HepG2 (cell line): ENCODE measurements around the gene CREG2. TPM values are rescaled to one million over a fixed set of nuclear protein-coding genes. Genes with fewer than 3 reads are reported as not detected.

Experiments
- DNMT1 ChIP-seq: sonication (generic); formaldehyde crosslinking; IDR thresholded peaks from 2 replicates; pipeline ENCODE4 v1.5.1; 2020; ENCODE audit warnings: mild to moderate bottlenecking, missing genetic modification reagents
- DNMT3B ChIP-seq: conservative IDR thresholded peaks from 2 replicates; pipeline ENCODE4 v1.6.1; 2016; ENCODE audit warnings: missing biosample characterization, control low read depth
- HMG20A ChIP-seq: IDR thresholded peaks from 2 replicates; pipeline ENCODE4 v1.6.1; 2016; ENCODE audit warnings: borderline replicate concordance
- HMG20B ChIP-seq: conservative IDR thresholded peaks from 2 replicates; pipeline ENCODE4 v1.6.1; 2016; ENCODE audit warnings: missing genetic modification reagents, missing compliant biosample characterization
- HNF1A ChIP-seq, 2 experiments: sonication (generic) in 1 of 2; formaldehyde crosslinking in 1 of 2; IDR thresholded peaks; 2 replicates each; pipeline versions ENCODE4 v1.4.0 to v1.6.1; 2016 to 2020; ENCODE audit warnings: borderline replicate concordance in 1 of 2, low read depth in 1 of 2, mild to moderate bottlenecking in 1 of 2, missing genetic modification reagents in 1 of 2
- HNRNPLL ChIP-seq: fragments of 200-400 bp; formaldehyde crosslinking; IDR thresholded peaks from 2 replicates; pipeline ENCODE4 v1.6.1; 2017; ENCODE audit warnings: mild to moderate bottlenecking, low read depth, low read length; ENCODE audit not compliant: poor library complexity, severe bottlenecking
- KLF16 ChIP-seq, 2 experiments: sonication (generic) in 1 of 2; formaldehyde crosslinking in 1 of 2; IDR thresholded peaks; 2 replicates each; pipeline versions ENCODE4 v1.6.1 to v1.8.0; 2016 to 2023; ENCODE audit warnings: missing genetic modification reagents in 2 of 2, missing compliant biosample characterization in 1 of 2
- MAF1 ChIP-seq: sonication (generic); formaldehyde crosslinking; IDR thresholded peaks from 2 replicates; pipeline ENCODE4 v1.5.0; 2020; ENCODE audit warnings: missing genetic modification reagents, borderline replicate concordance
- MYC ChIP-seq: sonication (generic); formaldehyde crosslinking; IDR thresholded peaks from 2 replicates; pipeline ENCODE4 v1.9.0; 2021; ENCODE audit warnings: missing genetic modification reagents, borderline replicate concordance
- NFIC ChIP-seq: IDR thresholded peaks from 2 replicates; pipeline ENCODE4 v1.6.1; 2012; ENCODE audit warnings: mild to moderate bottlenecking, low read length, inconsistent platforms
- PLSCR1 ChIP-seq: sonication (generic); formaldehyde crosslinking; IDR thresholded peaks from 2 replicates; pipeline ENCODE4 v1.5.0; 2020; ENCODE audit warnings: missing genetic modification reagents, mild to moderate bottlenecking, borderline replicate concordance
- THAP11 ChIP-seq: IDR thresholded peaks from 2 replicates; pipeline ENCODE4 v1.6.1; 2016; ENCODE audit warnings: missing biosample characterization, missing genetic modification reagents
- THAP8 ChIP-seq: sonication (generic); formaldehyde crosslinking; IDR thresholded peaks from 2 replicates; pipeline ENCODE4 v1.5.1; 2020; ENCODE audit warnings: missing genetic modification reagents, mild to moderate bottlenecking, borderline replicate concordance
- ZFYVE20 ChIP-seq: sonication (generic); formaldehyde crosslinking; IDR thresholded peaks from 2 replicates; pipeline ENCODE4 v1.8.0; 2023; ENCODE audit warnings: low read depth, mild to moderate bottlenecking, moderate library complexity, missing genetic modification reagents, borderline replicate concordance
- ZMAT3 ChIP-seq: sonication (generic); formaldehyde crosslinking; conservative IDR thresholded peaks from 2 replicates; pipeline ENCODE4 v1.7.0; 2021; ENCODE audit warnings: missing genetic modification reagents
- ZNF225 ChIP-seq: sonication (generic); formaldehyde crosslinking; IDR thresholded peaks from 2 replicates; pipeline ENCODE4 v1.4.0; 2020; ENCODE audit warnings: mild to moderate bottlenecking, missing genetic modification reagents
- ZNF260 ChIP-seq: sonication (generic); formaldehyde crosslinking; IDR thresholded peaks from 2 replicates; pipeline ENCODE4 v1.4.0; 2020; ENCODE audit warnings: missing genetic modification reagents, low read depth, mild to moderate bottlenecking, borderline replicate concordance
- ZNF441 ChIP-seq: sonication (generic); formaldehyde crosslinking; IDR thresholded peaks from 2 replicates; pipeline ENCODE4 v1.7.0; 2021; ENCODE audit warnings: missing genetic modification reagents, borderline replicate concordance
- ZNF580 ChIP-seq: IDR thresholded peaks from 2 replicates; pipeline ENCODE4 v1.6.1; 2016; ENCODE audit warnings: low read depth, borderline replicate concordance
- ZNF639 ChIP-seq: conservative IDR thresholded peaks from 2 replicates; pipeline ENCODE4 v1.6.1; 2018; ENCODE audit warnings: missing genetic modification reagents
- ZNF792 ChIP-seq: IDR thresholded peaks from 2 replicates; pipeline ENCODE4 v1.6.1; 2016
- ZNF816 ChIP-seq: sonication (generic); formaldehyde crosslinking; IDR thresholded peaks from 2 replicates; pipeline ENCODE4 v1.8.0; 2022; ENCODE audit warnings: missing genetic modification reagents, mild to moderate bottlenecking, borderline replicate concordance
- ZNF83 ChIP-seq: sonication (generic); formaldehyde crosslinking; IDR thresholded peaks from 2 replicates; pipeline ENCODE4 v1.4.0; 2020; ENCODE audit warnings: missing genetic modification reagents, mild to moderate bottlenecking, borderline replicate concordance
- polyA plus RNA-seq, 8 experiments: library from polyadenylated mRNA; depleted of rRNA in 3 of 8; stranded (reverse) in 7 of 8; unstranded in 1 of 8; fragments of >200 nt; fragmentation: Illumina TruSeq in 4 of 8; extraction: Trizol in 4 of 8; gene quantifications; 2 replicates each; pipeline versions ENCODE4 v1.2.1 to v1.2.3, GENCODE V29; 2011 to 2016; ENCODE audit warnings: low read depth in 4 of 8, missing spikeins in 1 of 8, mixed read lengths in 1 of 8; ENCODE audit not compliant: insufficient read depth in 1 of 8
- total RNA-seq, 5 experiments: library from RNA; depleted of rRNA; stranded (reverse); fragments of >200 nt; fragmentation: Illumina TruSeq; extraction: Trizol; gene quantifications; 2 replicates each; pipeline ENCODE4 v1.2.3, GENCODE V29; 2016; ENCODE audit warnings: low read depth in 1 of 5

CREG2 gene
- total and polyA plus RNA-seq, 2 of the 13 experiments (the other 11 are each of a cell fraction or from before 2014, with no cell fraction given): 0.18 to 0.26 TPM

- TF ChIP-seq MYC (CRISPR knock-in tag) (peak; percentile 10; the same call in 1 of the 2 replicates), HNF1A (IDR thresholded peaks at IDR 0.05; ENCODE audit: low read depth) (no peak), HNF1A (CRISPR knock-in tag; IDR thresholded peaks at IDR 0.05; ENCODE audit: borderline replicate concordance) (0 out of 2 replicates have a peak, but pooled peaks have one; percentile 18), ZNF441 (CRISPR knock-in tag) (no peak), HMG20B (no peak), ZNF639 (no peak), ZMAT3 (0 out of 2 replicates have a peak, but pooled peaks have one; percentile 20), ZFYVE20 (CRISPR knock-in tag) (no peak), HMG20A (no peak), THAP11 (CRISPR knock-in tag) (no peak), ZNF580 (no peak), ZNF260 (CRISPR knock-in tag) (no peak), DNMT3B (CRISPR knock-in tag) (no peak), ZNF816 (CRISPR knock-in tag) (no peak), THAP8 (CRISPR knock-in tag) (no peak), NFIC (no peak), ZNF225 (CRISPR knock-in tag) (0 out of 2 replicates have a peak, but pooled peaks have one; percentile 67), MAF1 (CRISPR knock-in tag) (no peak), ZNF83 (no peak), KLF16 (CRISPR knock-in tag; IDR thresholded peaks at IDR 0.05) (no peak), DNMT1 (CRISPR knock-in tag) (peak; percentile 9; the same call in 1 of the 2 replicates), HNRNPLL (peak; percentile 80), PLSCR1 (CRISPR knock-in tag) (no peak), ZNF792 (CRISPR knock-in tag) (no peak)
Observed at GRCh38 chr2:101387151-101387834, at the start of gene CREG2 (continued).
